Testis (tissue), 2 donors: Measurements from ENCODE around the gene DRC1.

ENCODE experiments used
- CTCF ChIP-seq, 3 experiments: fragments of 450-650 bp in 2 of 3; fragments of 200-600 bp in 1 of 3; sonication (generic) in 1 of 3; IDR thresholded peaks; one replicate each; pipeline ENCODE4 v1.5.1; 2016 to 2019; ENCODE audit warnings: antibody characterized with exemption in 3 of 3, mild to moderate bottlenecking in 2 of 3, moderate library complexity in 1 of 3
- POLR2A ChIP-seq: fragments of 450-650 bp; IDR thresholded peaks from one replicate; pipeline ENCODE4 v1.6.1; 2017; ENCODE audit warnings: antibody characterized with exemption, mild to moderate bottlenecking, moderate library complexity

GRCh38 chr2:26469955-26470354 is 68.2 kb downstream of the DRC1 start:
- TF ChIP-seq POLR2A (no peak), CTCF (IDR thresholded peaks at IDR 0.05) (no peak)
